OCI-LY1 (cell line): Measurements from ENCODE around the gene ARPC5L.

ENCODE experiments used
- H2AFZ ChIP-seq: fragments of 200-600 bp; sonication (generic), shearing (Covaris generic); 2 replicates; pipeline ENCODE4 v1.6.0; 2014; ENCODE audit warnings: antibody characterized with exemption, mild to moderate bottlenecking, low read length
- H3F3A ChIP-seq: fragments of 200-600 bp; sonication (generic), shearing (Covaris generic); 2 replicates; pipeline ENCODE4 v1.6.0; 2014; ENCODE audit warnings: mild to moderate bottlenecking, antibody characterized with exemption, low read length, moderate library complexity; ENCODE audit not compliant: insufficient read depth
- H3K27ac ChIP-seq: fragments of 200-600 bp; sonication (generic); 2 replicates; pipeline ENCODE4 v1.5.1; 2014; ENCODE audit warnings: low read length, mixed run types, mild to moderate bottlenecking, low read depth; ENCODE audit not compliant: poor library complexity, severe bottlenecking
- H3K27me3 ChIP-seq: fragments of 200-600 bp; sonication (generic); 2 replicates; pipeline ENCODE4 v1.6.0; 2014; ENCODE audit warnings: antibody characterized with exemption, mild to moderate bottlenecking, low read length, moderate library complexity; ENCODE audit not compliant: insufficient read depth
- H3K36me3 ChIP-seq: fragments of 200-600 bp; sonication (generic); 2 replicates; pipeline ENCODE4 v1.6.1; 2014; ENCODE audit warnings: mild to moderate bottlenecking, antibody characterized with exemption, low read length, moderate library complexity, mixed read lengths; ENCODE audit not compliant: insufficient read depth
- H3K4me1 ChIP-seq: fragments of 200-600 bp; sonication (generic); 2 replicates; pipeline ENCODE4 v1.5.1; 2014; ENCODE audit warnings: mild to moderate bottlenecking, low read length, moderate library complexity; ENCODE audit not compliant: insufficient read depth, severe bottlenecking
- H3K4me2 ChIP-seq: fragments of 200-600 bp; sonication (generic), shearing (Covaris generic); 2 replicates; pipeline ENCODE4 v1.6.1; 2014; ENCODE audit warnings: low read length
- H3K4me3 ChIP-seq: fragments of 200-600 bp; sonication (generic); 2 replicates; pipeline ENCODE4 v1.5.1; 2014; ENCODE audit warnings: low read length, low read depth, mild to moderate bottlenecking, mixed read lengths; ENCODE audit not compliant: poor library complexity, severe bottlenecking
- H3K79me2 ChIP-seq: fragments of 200-600 bp; shearing (Covaris generic); 2 replicates; pipeline ENCODE4 v1.6.1; 2016; ENCODE audit warnings: mixed run types, low read length, mixed read lengths; ENCODE audit not compliant: insufficient read depth
- H3K9ac ChIP-seq: fragments of 200-600 bp; sonication (generic), shearing (Covaris generic); 2 replicates; pipeline ENCODE4 v1.6.1; 2014; ENCODE audit warnings: mild to moderate bottlenecking, low read length, mixed read lengths
- H3K9me2 ChIP-seq: fragments of 200-600 bp; sonication (generic), shearing (Covaris generic); 2 replicates; pipeline ENCODE4 v1.6.1; 2014; ENCODE audit warnings: low read depth, mild to moderate bottlenecking, low read length, mixed read lengths
- H3K9me3 ChIP-seq: fragments of 200-600 bp; shearing (Covaris generic); 2 replicates; pipeline ENCODE4 v1.6.1; 2014; ENCODE audit warnings: low read length, mixed read lengths
- H4K20me1 ChIP-seq: fragments of 200-600 bp; sonication (generic), shearing (Covaris generic); 2 replicates; pipeline ENCODE4 v1.6.0; 2016; ENCODE audit warnings: mild to moderate bottlenecking, low read length; ENCODE audit not compliant: insufficient read depth
- EZH2 ChIP-seq: fragments of 200-600 bp; sonication (generic), shearing (Covaris generic); IDR thresholded peaks from 2 replicates; pipeline ENCODE4 v1.8.0; 2017; ENCODE audit warnings: borderline replicate concordance, mixed run types, mild to moderate bottlenecking, antibody characterized with exemption, low read length, moderate library complexity, mixed read lengths
- TF ChIP-seq, protein P1 (sequence below): fragments of 200-600 bp; sonication (generic), shearing (Covaris generic); IDR thresholded peaks from 2 replicates; pipeline ENCODE4 v1.5.1; 2017; ENCODE audit warnings: mild to moderate bottlenecking, antibody characterized with exemption, low read length, moderate library complexity, mixed read lengths

Gene ARPC5L

DNA sequence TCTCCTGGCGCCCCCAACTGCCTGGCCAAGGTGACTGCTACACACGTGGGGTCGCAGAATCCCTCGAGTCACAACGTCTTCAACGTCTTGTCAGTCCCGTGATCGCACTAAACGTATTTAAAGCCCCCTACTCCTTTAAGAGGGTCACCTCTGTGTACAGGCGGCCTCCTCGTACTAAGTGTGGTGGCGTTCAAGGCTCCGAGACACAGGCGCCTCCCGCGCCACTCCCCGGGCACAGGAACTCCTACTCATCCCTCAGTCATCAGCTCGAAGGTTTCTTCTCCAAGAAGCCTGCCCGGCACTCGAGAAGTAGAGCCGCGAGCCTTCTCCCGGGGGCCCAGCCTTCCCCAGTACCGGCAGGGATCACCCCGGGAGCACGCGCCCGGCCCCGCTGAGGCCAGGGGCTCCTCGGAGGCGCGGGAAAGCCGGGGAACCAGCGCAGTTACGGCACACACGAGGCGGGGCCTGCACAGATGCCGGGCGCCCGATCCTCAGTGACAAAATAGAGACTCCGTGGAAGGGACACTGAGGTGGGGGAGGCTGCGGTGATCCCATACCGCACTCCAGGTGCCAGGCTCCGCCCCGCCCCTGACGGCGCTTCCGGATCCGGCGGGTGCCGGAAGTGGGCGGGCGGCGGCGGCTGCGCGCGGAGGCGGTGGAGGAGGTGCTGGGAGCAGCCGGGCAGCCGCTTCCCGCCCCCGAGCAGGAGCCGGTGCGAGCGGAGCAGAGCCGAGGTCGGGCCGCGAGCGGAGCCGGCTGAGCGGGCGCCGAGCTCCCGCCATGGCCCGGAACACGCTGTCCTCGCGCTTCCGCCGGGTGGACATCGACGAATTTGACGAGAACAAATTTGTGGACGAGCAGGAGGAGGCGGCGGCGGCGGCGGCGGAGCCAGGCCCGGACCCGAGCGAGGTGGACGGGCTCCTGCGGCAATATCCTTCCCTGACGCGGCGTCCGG is 6.9 kb downstream of the ARPC5L start:
- Histone ChIP-seq H3K4me2 (peak overlapping the region; percentile 87), H2AFZ (no peak overlapping the region), H3K9me3 (no peaks in the 10 kb centered on the region), H3F3A (no peaks in the 10 kb centered on the region), H4K20me1 (no peaks in the 10 kb centered on the region), H3K4me3 (peak overlapping the region; percentile 88), H3K4me1 (peaks cover 47% of the 10 kb centered on the region), H3K36me3 (peaks cover 17% of the 10 kb centered on the region; the same call in 1 of the 2 replicates), H3K9ac (peak overlapping the region; percentile 99), H3K27ac (peak overlapping the region; percentile 56), H3K9me2 (no peaks in the 10 kb centered on the region), H3K79me2 (peaks cover 39% of the 10 kb centered on the region), H3K27me3 (no peaks in the 10 kb centered on the region)
- TF ChIP-seq, protein P1, sequence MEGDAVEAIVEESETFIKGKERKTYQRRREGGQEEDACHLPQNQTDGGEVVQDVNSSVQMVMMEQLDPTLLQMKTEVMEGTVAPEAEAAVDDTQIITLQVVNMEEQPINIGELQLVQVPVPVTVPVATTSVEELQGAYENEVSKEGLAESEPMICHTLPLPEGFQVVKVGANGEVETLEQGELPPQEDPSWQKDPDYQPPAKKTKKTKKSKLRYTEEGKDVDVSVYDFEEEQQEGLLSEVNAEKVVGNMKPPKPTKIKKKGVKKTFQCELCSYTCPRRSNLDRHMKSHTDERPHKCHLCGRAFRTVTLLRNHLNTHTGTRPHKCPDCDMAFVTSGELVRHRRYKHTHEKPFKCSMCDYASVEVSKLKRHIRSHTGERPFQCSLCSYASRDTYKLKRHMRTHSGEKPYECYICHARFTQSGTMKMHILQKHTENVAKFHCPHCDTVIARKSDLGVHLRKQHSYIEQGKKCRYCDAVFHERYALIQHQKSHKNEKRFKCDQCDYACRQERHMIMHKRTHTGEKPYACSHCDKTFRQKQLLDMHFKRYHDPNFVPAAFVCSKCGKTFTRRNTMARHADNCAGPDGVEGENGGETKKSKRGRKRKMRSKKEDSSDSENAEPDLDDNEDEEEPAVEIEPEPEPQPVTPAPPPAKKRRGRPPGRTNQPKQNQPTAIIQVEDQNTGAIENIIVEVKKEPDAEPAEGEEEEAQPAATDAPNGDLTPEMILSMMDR: peak; percentile 59
- no peak for TF ChIP-seq EZH2

- TF ChIP-seq EZH2: no peak
- TF ChIP-seq, protein P1: no peak
- peaks cover 45% of the 10 kb centered on the region for H3K4me1 ChIP-seq
Measured at GRCh38 chr9:124869466-124869985, 7.6 kb downstream of the ARPC5L start.

GRCh38 chr9:124869986-124870560 is 8.1 kb downstream of the ARPC5L start:
- H3K27me3 ChIP-seq: no peaks in the 10 kb centered on the region
- no peaks in the 10 kb centered on the region for H3K9me3 ChIP-seq
- no peaks in the 10 kb centered on the region for H4K20me1 ChIP-seq
- peak overlapping the region; percentile 88 for H3K4me3 ChIP-seq
- H3K9me2 ChIP-seq: no peaks in the 10 kb centered on the region
- H3K27ac ChIP-seq: peak overlapping the region; percentile 83
- no peak overlapping the region for H2AFZ ChIP-seq
- H3K36me3 ChIP-seq: peaks cover 28% of the 10 kb centered on the region
- peak overlapping the region; percentile 99 for H3K9ac ChIP-seq
- H3K79me2 ChIP-seq: peaks cover 39% of the 10 kb centered on the region
- H3K4me2 ChIP-seq: peak overlapping the region; percentile 87
- H3F3A ChIP-seq: no peaks in the 10 kb centered on the region
- no peak for TF ChIP-seq EZH2
- TF ChIP-seq, protein P1: no peak
- peaks cover 45% of the 10 kb centered on the region for H3K4me1 ChIP-seq

More at GRCh38 chr9:124869466-124869985, 7.6 kb downstream of the ARPC5L start:
- H3K9me3 ChIP-seq: no peaks in the 10 kb centered on the region
- H3F3A ChIP-seq: no peaks in the 10 kb centered on the region
- no peaks in the 10 kb centered on the region for H3K27me3 ChIP-seq
- peaks cover 23% of the 10 kb centered on the region; the same call in 1 of the 2 replicates for H3K36me3 ChIP-seq
- H3K4me3 ChIP-seq: peak overlapping the region; percentile 88
- H3K27ac ChIP-seq: peak overlapping the region; percentile 83
- H3K79me2 ChIP-seq: peaks cover 39% of the 10 kb centered on the region
- H3K9ac ChIP-seq: peak overlapping the region; percentile 99
- no peaks in the 10 kb centered on the region for H3K9me2 ChIP-seq
- H4K20me1 ChIP-seq: no peaks in the 10 kb centered on the region
- H2AFZ ChIP-seq: no peak overlapping the region
- H3K4me2 ChIP-seq: peak overlapping the region; percentile 87
